Measurements from ENCODE around the gene TNFSF15.

DNA sequence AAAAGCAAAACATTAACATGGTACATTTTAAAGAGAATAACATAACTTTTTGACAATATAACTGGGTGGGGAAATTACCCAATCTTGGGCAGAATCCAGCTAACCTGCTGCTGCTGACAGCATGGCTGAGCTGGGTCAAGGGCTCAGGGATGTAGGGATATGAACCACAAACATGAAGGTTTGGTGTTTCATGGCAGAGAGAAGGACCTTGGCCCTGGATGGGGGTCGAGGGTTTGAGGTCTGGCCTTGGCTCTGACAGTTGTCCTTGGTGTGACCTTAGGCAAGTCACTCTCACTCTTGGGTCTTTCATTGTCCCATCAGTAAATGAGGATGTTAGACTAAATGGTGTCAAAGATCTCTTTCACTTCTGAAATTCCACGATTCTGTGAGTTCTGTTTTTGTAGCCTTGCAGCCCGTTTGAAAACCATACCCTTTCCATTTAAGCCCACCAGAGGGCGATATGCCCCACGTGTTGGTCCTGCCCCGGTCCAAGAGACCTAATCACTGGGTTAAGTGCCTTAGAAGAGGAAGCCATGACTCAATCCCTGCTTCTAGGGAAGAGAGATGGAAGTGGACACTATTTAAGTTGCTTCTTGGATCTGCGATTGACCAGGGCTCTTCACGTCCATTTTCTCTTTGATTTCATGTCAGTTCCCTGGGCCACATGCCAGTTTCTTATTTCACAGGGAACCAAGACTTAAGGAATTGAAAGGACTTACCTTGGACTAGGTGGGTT, 67.1 kb downstream of the TNFSF15 start:
- TF ChIP-seq, protein P1, sequence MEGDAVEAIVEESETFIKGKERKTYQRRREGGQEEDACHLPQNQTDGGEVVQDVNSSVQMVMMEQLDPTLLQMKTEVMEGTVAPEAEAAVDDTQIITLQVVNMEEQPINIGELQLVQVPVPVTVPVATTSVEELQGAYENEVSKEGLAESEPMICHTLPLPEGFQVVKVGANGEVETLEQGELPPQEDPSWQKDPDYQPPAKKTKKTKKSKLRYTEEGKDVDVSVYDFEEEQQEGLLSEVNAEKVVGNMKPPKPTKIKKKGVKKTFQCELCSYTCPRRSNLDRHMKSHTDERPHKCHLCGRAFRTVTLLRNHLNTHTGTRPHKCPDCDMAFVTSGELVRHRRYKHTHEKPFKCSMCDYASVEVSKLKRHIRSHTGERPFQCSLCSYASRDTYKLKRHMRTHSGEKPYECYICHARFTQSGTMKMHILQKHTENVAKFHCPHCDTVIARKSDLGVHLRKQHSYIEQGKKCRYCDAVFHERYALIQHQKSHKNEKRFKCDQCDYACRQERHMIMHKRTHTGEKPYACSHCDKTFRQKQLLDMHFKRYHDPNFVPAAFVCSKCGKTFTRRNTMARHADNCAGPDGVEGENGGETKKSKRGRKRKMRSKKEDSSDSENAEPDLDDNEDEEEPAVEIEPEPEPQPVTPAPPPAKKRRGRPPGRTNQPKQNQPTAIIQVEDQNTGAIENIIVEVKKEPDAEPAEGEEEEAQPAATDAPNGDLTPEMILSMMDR (conservative IDR thresholded peaks at IDR 0.05 in 1 of 2, IDR thresholded peaks at IDR 0.05 in 1 of 2; ENCODE audit: extremely low read depth in 1 of 2, insufficient read depth in 1 of 2, low read depth in 1 of 2, low read length in 2 of 2) = peak; percentile 71 to 81
- no peak for TF ChIP-seq EZH2 (IDR thresholded peaks at IDR 0.05; ENCODE audit: borderline replicate concordance, low read length)

All from mammary epithelial cell (primary cell).